Right renal cortex interstitium (tissue), 3 donors: ENCODE data around the gene SSBP4. TPM values are rescaled to one million over a fixed set of nuclear protein-coding genes. Genes with fewer than 3 reads are reported as not detected.

ENCODE experiments used
- DNase-seq, 3 donors: peaks; one replicate each; pipeline ENCODE4 v3.0.0-alpha.2; 2013; ENCODE audit warnings: low read depth in 3 of 3, low spot score in 2 of 3
- polyA plus RNA-seq, 3 donors: library from polyadenylated mRNA; unstranded; fragments of 120-200 nt; gene quantifications; one replicate each; pipeline ENCODE4 v1.2.1, GENCODE V29; 2013; ENCODE audit not compliant: insufficient read length in 3 of 3

The SSBP4 gene
- polyA plus RNA-seq, 3 donors: 51.1 to 65.2 (median 61.6) TPM

DNA sequence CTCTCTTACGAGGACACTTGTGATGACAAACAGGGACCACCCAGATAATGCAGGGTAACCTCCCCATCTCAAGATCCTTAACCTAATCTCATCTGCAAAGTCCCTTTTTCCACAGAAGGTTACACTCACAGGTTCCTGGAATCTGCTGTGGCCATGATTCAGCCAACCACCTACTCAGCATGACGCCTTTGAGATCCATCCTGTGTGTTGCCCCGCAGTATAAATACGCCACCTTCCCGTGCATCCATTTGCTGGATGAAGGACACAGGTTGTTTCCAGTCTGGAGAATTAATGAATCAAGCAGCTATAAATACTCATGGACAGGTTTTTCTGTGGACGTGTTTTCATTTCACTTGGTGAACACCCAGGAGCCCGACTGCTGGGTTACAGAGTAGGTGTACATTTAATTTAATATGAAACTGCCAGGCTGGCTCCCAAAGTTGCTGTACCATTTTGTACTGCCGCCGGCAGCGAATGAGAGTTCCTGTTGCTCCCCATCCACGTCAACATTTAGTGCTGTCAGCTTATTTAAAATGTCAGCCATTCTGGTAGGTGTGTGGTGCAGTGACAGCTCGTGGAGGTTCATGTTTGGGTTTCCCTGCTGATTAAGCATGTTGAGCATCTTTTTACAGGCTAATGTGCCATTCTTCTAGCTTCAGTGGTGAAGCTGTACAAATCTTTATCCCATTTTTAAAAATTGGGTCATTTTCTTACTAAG, 62.5 kb downstream of the SSBP4 start:
- no peak for DNase-seq

DNA sequence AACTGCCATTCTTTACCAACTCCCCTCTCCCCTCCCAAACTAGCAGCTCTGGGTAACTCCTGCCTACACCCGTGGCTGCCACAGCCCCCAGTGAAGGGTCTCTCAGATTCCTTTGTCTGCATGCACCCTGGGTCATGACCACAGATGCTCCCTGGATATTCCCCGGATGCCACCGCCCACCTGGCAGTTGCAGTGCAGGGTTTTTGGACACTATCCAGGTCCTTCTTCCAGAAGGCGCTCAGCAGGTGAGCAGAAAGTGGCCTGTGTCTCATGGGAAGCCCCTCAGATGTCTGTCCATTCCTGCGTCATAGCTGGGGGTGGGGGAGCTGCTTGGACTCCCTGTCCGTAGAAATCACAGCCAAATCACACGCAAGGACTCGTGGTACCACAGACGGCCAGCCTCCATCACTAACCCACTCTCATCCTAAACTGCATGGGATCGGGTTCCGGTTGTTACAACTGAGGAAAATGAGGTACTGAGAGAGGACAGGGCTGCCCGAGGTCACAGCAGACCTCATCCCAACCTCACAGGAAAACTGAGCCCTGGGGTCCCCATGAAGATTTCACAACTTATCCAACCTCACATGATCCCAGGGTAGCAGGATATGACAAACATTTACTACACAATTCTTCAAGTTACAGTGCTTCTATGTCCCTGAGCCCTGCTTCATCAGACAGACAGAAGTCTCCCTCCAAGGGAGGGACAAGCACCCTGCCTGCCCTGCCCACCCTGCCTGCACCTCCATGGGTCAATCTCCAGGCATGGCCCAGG, 64.1 kb downstream of the SSBP4 start:
- DNase-seq: no peak

Other genes with a start within 250 kb of the SSBP4 start
- gene IFI30, start 245.6 kb upstream of the SSBP4 start, polyA plus RNA-seq: 10 to 100 TPM; 12.0 to 19.8 (median 17.6) TPM
- gene MPV17L2, start 226.2 kb upstream of the SSBP4 start, polyA plus RNA-seq: 10 to 100 TPM in 1 of 3 donors, 1 to 10 TPM in 2; 9.0 to 10.4 (median 9.8) TPM
- 1 to 10 TPM; 3.4 to 5.1 (median 3.9) TPM for gene RAB3A, start 215.4 kb upstream of the SSBP4 start, polyA plus RNA-seq
- gene PDE4C, start 193.0 kb upstream of the SSBP4 start, polyA plus RNA-seq: 1 to 10 TPM in 1 of 3 donors, under 1 TPM in 2; 0.33 to 1.0 (median 0.71) TPM
- gene IQCN, start 144.9 kb upstream of the SSBP4 start, polyA plus RNA-seq: 1 to 10 TPM; 3.8 to 4.4 (median 4.3) TPM
- 10 to 100 TPM; 52.4 to 74.7 (median 64.6) TPM for gene JUND, start 137.8 kb upstream of the SSBP4 start, polyA plus RNA-seq
- gene LSM4, start 96.3 kb upstream of the SSBP4 start, polyA plus RNA-seq: 10 to 100 TPM; 87.7 to 90.8 (median 88.0) TPM
- 10 to 100 TPM; 18.9 to 21.0 (median 21.0) TPM for gene PGPEP1, start 78.8 kb upstream of the SSBP4 start, polyA plus RNA-seq
- 1 to 10 TPM; 2.6 to 5.2 (median 3.2) TPM for gene GDF15, start 33.2 kb upstream of the SSBP4 start, polyA plus RNA-seq
- gene LRRC25, start 21.8 kb upstream of the SSBP4 start, polyA plus RNA-seq: 1 to 10 TPM in 1 of 3 donors, under 1 TPM in 2; 0.65 to 1.2 (median 0.85) TPM
- gene ISYNA1, start 18.7 kb downstream of the SSBP4 start, polyA plus RNA-seq: 10 to 100 TPM; 89.5 to 99.8 (median 98.8) TPM
- 1 to 10 TPM; 8.4 to 8.6 (median 8.4) TPM for gene ELL, start 102.7 kb downstream of the SSBP4 start, polyA plus RNA-seq
- gene FKBP8, start 124.2 kb downstream of the SSBP4 start, polyA plus RNA-seq: 100 to 1,000 TPM; 134 to 170 (median 153) TPM
- gene KXD1, start 138.5 kb downstream of the SSBP4 start, polyA plus RNA-seq: 10 to 100 TPM; 50.3 to 56.0 (median 51.8) TPM
- gene UBA52, start 152.5 kb downstream of the SSBP4 start, polyA plus RNA-seq: 100 to 1,000 TPM; 768 to 922 (median 860) TPM
- 10 to 100 TPM; 22.0 to 24.5 (median 22.3) TPM for gene REX1BD, start 169.4 kb downstream of the SSBP4 start, polyA plus RNA-seq
- gene CRLF1, start 187.4 kb downstream of the SSBP4 start, polyA plus RNA-seq: 1 to 10 TPM; 2.7 to 3.5 (median 3.2) TPM
- 1 to 10 TPM; 1.5 to 2.6 (median 1.9) TPM for gene TMEM59L, start 193.5 kb downstream of the SSBP4 start, polyA plus RNA-seq
- 1 to 10 TPM; 5.0 to 6.1 (median 5.3) TPM for gene KLHL26, start 217.6 kb downstream of the SSBP4 start, polyA plus RNA-seq